NCI-H1930 (cell line): ENCODE data around the gene BUB1B.
"Not testable (repeated sequence)": the region's sequence is repeated elsewhere in the genome, so short reads cannot be mapped to it uniquely, and the experiment has no call there.

Experiments used
- DNase-seq, 2 experiments: peaks; one replicate each; lab custom pipeline; 2025; lab: John Stamatoyannopoulos, UW

BUB1B gene

GRCh38 chr15:40135846-40136450 lies 24.9 kb upstream of the BUB1B start:
- DNase-seq = not testable (repeated sequence)

- no peak for DNase-seq
Observed at GRCh38 chr15:40136470-40137302, 24.2 kb upstream of the BUB1B start.

DNA sequence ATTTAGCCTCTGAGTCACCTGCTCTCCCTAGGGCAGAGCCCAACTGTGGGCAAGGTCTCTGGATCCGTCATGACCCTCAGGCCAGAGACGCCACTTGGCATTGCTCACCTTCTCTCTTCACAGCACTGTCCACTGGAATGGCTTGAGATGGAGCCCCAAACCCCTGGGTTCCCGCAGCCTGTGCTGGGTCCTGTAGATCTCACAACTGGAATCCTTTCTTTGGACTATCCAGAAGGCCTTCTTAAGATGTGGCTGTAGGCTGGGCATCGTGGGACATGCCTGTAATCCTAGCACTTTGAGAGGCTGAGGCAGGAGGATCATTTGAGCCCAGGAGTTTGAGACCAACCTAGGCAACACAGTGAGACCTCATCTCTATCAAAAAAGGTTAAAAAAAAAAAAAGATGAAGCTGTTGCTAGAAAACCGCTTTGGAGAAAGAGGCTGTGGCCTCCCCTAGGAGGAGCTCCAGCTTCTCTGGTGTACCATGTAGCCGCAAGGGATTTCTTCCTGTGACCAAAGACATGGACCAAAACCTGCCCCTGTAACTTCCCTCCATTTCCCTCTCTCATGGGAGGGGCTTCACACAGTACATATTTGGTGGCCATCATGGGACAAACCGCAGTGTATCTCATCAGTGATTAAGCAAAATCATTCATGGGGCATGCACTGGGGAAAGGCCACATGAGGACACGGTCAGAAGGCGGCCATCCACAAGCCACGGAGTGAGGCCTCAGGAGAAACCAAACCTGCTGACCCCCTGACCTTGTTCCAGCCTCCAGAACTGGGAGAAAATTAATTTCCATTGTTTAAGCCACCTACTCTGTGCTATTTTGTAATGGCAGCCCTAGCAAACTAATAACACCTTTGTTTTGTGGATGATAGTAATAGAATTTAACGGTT lies 23.3 kb upstream of the BUB1B start:
- no peak for DNase-seq

DNA sequence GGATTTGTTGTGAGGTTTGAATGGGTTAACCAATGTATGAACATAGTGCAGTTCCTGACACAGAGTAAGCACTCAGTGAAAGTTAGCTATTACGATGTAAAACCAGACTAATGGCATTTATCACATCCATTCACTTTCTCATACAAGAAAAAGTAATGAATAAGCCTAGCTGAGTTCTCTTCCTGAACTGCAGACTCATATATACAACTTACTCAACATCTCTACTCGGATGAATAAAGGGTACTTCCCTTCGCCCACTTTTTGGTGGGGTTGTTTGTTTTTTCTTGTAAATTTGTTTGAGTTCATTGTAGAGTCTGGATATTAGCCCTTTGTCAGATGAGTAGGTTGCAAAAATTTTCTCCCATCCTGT lies 22.7 kb upstream of the BUB1B start:
- not testable (repeated sequence) for DNase-seq

DNA sequence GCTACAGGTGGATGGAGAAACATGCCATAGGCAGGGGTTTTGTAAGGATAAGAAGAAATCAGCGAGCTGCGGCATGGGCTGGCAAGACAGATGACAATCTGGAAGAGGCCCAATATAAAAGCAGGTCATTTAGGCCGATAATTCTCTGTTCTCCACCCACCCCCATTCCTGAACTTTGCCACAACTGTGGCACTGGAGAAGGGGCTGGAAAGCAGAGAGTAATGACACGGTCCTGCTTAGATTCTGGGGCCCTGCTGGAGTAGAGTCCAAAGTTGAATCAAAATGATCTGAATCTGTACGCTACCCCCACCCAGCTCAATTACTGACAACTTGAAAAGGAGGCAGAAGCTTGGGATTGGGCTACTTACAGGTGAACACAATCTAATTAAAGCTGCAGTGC lies 18.4 kb upstream of the BUB1B start:
- no peak for DNase-seq

GRCh38 chr15:40146037-40146436 lies 14.8 kb upstream of the BUB1B start:
- DNase-seq = no peak

- DNase-seq = no peak
Observed at GRCh38 chr15:40149339-40149738, 11.5 kb upstream of the BUB1B start.

- no peak for DNase-seq
Observed at GRCh38 chr15:40150163-40150925, 10.5 kb upstream of the BUB1B start.

- no peak for DNase-seq
Observed at GRCh38 chr15:40151499-40151898, 9.4 kb upstream of the BUB1B start.

GRCh38 chr15:40151991-40152390 lies 8.9 kb upstream of the BUB1B start:
- DNase-seq = no peak

GRCh38 chr15:40154821-40155220 lies 6.0 kb upstream of the BUB1B start:
- not testable (repeated sequence) for DNase-seq

DNA sequence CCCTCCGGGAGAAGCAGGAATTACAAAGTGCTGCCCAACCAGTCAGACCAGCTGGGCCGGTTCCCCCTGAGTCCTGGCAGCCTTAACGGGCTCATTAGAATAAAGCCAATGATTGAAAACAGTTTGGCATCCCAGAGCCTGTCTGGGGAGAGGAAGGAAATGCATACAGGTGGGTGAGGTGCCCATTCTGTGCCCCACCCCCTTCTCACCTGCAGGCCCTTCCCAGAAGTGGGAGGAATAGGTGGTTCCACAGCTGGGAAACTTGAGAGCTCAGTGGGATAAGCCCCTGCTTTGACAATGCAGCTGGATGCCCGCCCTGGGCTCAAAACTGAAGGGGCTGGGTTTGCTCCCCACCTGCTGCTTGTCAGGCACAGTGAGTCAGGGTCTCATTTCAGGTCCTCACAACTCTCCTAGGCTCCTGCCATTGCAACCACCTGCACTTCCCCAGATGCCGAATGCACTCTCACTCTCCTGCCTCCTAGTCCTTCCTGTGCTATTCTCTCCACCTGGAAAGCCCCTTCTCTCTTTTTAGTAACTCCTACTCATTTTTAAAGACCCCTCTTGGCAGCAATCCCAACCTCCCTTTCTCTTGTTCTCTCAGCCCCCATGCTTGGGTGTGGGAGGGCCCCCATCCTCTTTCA lies 5.5 kb upstream of the BUB1B start:
- DNase-seq = no peak

DNA sequence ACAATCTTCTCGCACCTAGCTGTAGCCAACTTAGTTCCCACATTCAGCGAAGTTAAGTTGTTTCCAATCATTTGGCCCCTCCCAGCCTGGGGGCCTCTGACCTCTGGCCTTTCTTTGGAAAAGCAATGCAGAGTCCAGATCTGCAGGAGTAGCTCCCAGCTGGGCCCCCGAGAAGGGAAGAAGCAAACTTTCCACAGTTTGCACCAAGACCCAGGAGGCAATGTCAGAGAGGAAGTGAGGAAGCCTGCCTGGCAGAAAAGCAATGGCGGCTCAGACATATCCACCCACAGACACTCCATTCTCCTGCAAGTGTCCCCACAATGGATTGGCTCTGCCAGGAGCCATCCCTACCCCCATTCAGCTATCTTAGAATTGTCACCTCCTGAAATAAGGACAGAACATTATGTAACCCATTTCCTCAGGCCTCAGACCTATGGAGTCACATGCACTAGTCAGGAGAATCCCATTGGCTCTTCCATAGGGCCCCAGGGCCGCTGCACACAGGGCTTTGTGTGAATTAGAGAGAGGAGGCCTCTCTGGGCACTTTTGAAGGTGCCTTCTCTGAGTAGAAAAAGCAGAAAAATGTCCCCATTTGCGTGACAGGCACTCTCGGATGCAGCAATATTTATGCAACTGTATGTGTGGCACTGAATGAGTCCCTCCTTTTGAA lies 3.0 kb upstream of the BUB1B start:
- DNase-seq = no peak

DNA sequence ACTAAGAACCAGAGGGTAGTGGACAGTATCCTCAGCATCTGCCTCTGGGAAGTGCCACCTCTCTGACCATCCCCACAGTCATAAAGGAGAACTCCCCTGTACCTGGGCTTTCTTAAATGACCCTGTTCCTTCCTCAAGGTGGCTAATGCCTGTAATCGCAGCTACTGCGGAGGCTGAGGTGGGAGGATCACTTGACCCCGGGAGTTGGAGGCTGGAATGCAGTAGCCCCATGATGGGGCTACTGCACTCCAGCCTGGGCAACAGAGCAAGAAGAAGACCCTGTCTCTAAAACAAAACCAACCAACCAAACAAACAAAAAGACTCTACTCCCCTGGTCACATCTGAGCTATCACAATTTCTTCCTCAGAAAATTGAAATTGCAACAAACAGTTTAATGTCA lies 848 bp upstream of the BUB1B start:
- DNase-seq = no peak

DNA sequence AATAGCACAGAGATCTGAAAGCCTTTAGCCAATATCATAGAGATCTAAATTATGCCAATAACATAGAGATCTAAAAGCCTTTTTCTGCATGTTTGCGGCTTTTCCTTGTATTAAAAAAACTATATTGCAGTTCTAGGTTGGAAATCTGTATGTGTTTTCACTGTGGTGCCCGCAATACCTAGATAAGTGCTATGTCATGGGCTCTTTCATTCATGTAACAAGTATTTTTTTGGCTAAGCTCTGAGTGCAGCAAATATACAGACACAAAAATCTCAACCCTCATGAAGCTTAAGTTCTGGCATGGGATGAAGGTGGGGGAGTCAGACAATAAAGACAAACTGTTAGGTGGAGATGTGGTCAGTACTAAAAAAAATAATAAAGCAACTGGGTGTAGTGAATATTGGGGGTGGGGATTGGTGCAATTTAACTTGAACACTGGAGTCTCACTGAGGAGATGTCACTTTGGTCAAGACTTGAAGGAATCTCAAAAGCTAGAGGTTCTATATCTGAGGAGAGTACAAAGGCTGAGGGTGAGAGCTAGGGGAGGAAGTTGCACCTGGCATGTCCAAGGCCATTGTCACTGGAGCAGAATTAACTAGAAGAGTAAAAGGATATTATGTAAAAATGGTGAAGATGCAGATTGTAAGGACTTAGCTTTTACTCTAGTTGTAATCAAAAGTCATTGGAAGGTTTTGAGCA lies 973 bp downstream of the BUB1B start:
- no peak for DNase-seq

DNA sequence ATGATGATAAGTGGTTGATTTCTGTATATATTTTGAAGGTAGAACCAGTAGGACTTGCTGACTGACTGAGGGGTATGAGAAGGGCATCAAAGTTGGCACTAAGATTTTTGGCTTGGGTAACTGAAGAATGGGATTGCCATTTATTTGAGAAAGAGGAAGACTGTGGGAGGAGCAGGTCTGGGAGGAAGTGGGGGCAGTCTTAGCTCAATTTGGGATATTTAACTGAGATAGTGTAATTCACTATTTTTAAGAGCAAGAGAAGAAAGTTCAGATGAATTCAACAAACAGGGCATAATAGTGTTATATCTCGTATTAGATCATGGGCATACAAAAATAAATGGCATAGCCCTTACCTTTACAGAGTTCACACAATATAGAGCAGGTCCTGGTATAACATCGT lies 1.7 kb downstream of the BUB1B start:
- no peak for DNase-seq

- no peak for DNase-seq
Observed at GRCh38 chr15:40163657-40164416, 3.0 kb downstream of the BUB1B start.

DNA sequence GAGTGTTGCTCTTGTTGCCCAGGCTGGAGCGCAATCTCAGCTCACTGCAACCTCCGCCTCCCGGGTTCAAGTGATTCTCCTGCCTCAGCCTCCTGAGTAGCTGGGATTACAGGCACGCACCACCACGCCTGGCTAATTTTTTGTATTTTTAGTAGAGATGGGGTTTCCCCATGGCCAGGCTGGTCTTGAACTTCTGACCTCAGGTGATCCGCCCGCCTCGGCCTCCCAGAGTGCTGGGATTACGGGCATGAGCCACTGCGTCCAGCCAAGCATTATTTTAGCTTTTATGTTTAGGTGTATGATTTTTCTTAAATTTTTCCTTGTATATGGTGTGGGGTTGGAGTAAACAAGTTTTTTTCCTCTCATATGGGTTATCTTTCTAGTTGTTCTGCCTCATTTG lies 6.5 kb downstream of the BUB1B start:
- not testable (repeated sequence) for DNase-seq

DNA sequence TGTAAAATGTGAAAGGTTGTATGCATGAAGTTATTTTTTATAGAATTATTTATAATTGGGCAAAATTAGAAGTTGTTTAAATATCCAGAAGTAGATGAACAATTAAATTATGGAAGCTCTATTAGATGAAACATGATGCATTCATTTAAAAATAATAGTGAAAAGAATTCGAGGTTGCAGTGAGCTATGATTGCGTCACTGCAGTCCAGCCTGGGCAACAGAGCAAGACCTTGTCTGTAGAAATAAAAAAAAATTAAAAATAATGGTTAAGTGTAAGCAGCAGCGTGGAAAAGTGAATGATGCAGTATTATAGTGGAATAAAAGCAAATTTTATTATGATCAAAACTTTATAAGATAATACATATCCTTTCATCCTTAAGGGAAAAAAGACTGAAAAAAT lies 14.3 kb downstream of the BUB1B start:
- no peak for DNase-seq
